GM21529 (cell line): ENCODE data around the gene ST6GALNAC3.
"Not testable (repeated sequence)": the region's sequence is repeated elsewhere in the genome, so short reads cannot be mapped to it uniquely, and the experiment has no call there.

Experiments used
- ATAC-seq: cut with Tn5 transposase; IDR thresholded peaks from one replicate; pipeline ENCODE4 v1.9.1; 2021; ENCODE audit not compliant: unreplicated experiment

ST6GALNAC3 gene

GRCh38 chr1:76238094-76238628, 163.6 kb downstream of the ST6GALNAC3 start:
- ATAC-seq = no peak

GRCh38 chr1:76239470-76239918, 164.9 kb downstream of the ST6GALNAC3 start:
- no peak for ATAC-seq

- no peak for ATAC-seq
These were observed 165.8 kb downstream of the ST6GALNAC3 start for GRCh38 chr1:76240316-76240715.

- ATAC-seq = not testable (repeated sequence)
These were observed 168.0 kb downstream of the ST6GALNAC3 start for GRCh38 chr1:76242587-76242986.

GRCh38 chr1:76247261-76247852, 172.8 kb downstream of the ST6GALNAC3 start:
- no peak for ATAC-seq

GRCh38 chr1:76250271-76250670, 175.7 kb downstream of the ST6GALNAC3 start:
- no peak for ATAC-seq

- no peak for ATAC-seq
These were observed 177.9 kb downstream of the ST6GALNAC3 start for GRCh38 chr1:76252431-76252830.

GRCh38 chr1:76254104-76255030, 179.8 kb downstream of the ST6GALNAC3 start:
- no peak for ATAC-seq

GRCh38 chr1:76256289-76257223, 182.0 kb downstream of the ST6GALNAC3 start:
- no peak for ATAC-seq

- ATAC-seq = no peak
These were observed 183.3 kb downstream of the ST6GALNAC3 start for GRCh38 chr1:76257823-76258222.

- ATAC-seq = no peak
These were observed 184.7 kb downstream of the ST6GALNAC3 start for GRCh38 chr1:76259270-76259669.

- no peak for ATAC-seq
These were observed 185.7 kb downstream of the ST6GALNAC3 start for GRCh38 chr1:76260279-76260678.

- no peak for ATAC-seq
These were observed 188.1 kb downstream of the ST6GALNAC3 start for GRCh38 chr1:76262601-76263000.

- ATAC-seq = no peak
These were observed 190.1 kb downstream of the ST6GALNAC3 start for GRCh38 chr1:76264642-76265041.

GRCh38 chr1:76266762-76267161, 192.2 kb downstream of the ST6GALNAC3 start:
- ATAC-seq = no peak

GRCh38 chr1:76267631-76268030, 193.1 kb downstream of the ST6GALNAC3 start:
- no peak for ATAC-seq

GRCh38 chr1:76268341-76268740, 193.8 kb downstream of the ST6GALNAC3 start:
- ATAC-seq = no peak

- no peak for ATAC-seq
These were observed 194.6 kb downstream of the ST6GALNAC3 start for GRCh38 chr1:76269155-76269554.

GRCh38 chr1:76274302-76274701, 199.8 kb downstream of the ST6GALNAC3 start:
- no peak for ATAC-seq

- ATAC-seq = no peak
These were observed 200.2 kb downstream of the ST6GALNAC3 start for GRCh38 chr1:76274718-76275117.

GRCh38 chr1:76278711-76279100, 204.2 kb downstream of the ST6GALNAC3 start:
- ATAC-seq = no peak
